Neutrophil (primary cell): ENCODE results near the gene JAKMIP1.
"Not testable (repeated sequence)": the region's sequence is repeated elsewhere in the genome, so short reads cannot be mapped to it uniquely, and the experiment has no call there.

Experiments
- H3K27ac ChIP-seq: fragments of 200-600 bp; sonication (generic); 2 replicates; pipeline ENCODE4 v1.5.1; 2016; ENCODE audit warnings: mild to moderate bottlenecking, moderate library complexity
- H3K27me3 ChIP-seq: fragments of 200-600 bp; sonication (generic); 2 replicates; pipeline ENCODE4 v1.6.0; 2016; ENCODE audit warnings: mild to moderate bottlenecking
- H3K36me3 ChIP-seq: fragments of 200-600 bp; sonication (generic); 2 replicates; pipeline ENCODE4 v1.5.1; 2017
- H3K4me1 ChIP-seq, 2 experiments: fragments of 200-600 bp in 1 of 2; sonication (generic) in 1 of 2; 1 replicate in 1 of 2; 2 replicates in 1 of 2; pipeline versions ENCODE4 v1.5.1 to v1.6.1; 2013 to 2016; ENCODE audit warnings: low read depth in 1 of 2, low read length in 1 of 2, mild to moderate bottlenecking in 1 of 2, moderate library complexity in 1 of 2; ENCODE audit not compliant: control insufficient read depth in 1 of 2, insufficient read depth in 1 of 2
- H3K4me3 ChIP-seq, 2 experiments: fragments of 200-600 bp in 1 of 2; sonication (generic) in 1 of 2; 1 replicate in 1 of 2; 2 replicates in 1 of 2; pipeline ENCODE4 v1.5.1; 2013 to 2016; ENCODE audit warnings: low read depth in 1 of 2, low read length in 1 of 2, mild to moderate bottlenecking in 1 of 2, moderate library complexity in 1 of 2
- H3K9me3 ChIP-seq: fragments of 200-600 bp; sonication (generic); 2 replicates; pipeline ENCODE4 v1.5.1; 2016
- CTCF ChIP-seq: fragments of 200-600 bp; sonication (generic); IDR thresholded peaks from 2 replicates; pipeline ENCODE4 v1.5.1; 2016; ENCODE audit warnings: antibody characterized with exemption

JAKMIP1 gene

DNA sequence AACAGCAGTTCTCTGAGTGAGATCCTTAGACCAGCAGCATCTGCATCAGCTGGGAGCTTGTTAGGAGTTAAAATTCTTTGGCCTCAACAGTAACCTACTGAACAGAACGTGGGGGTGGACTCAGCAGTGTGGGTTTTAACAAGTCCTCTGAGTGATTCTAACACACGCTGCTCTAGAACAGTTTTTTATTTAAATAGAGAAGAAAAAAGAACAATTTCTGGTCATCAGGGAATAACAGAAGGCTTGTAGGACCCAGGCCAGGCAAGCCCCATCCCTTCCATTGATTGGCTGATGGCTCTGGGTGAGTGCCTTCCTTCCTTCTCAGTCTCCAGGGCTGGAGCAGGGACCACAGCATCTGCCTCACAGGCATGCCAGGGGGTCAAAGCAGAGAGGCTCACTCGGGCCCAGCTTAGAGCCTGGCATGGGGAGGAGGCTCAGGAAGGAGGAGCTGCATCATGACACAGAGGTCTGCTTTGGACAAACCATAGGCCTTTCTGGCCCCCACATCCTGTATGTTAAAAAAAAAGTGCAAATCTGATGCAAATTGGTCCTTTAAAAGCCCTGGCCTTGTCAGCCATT, 56.7 kb downstream of the JAKMIP1 start:
- no peak overlapping the region for H3K27ac ChIP-seq
- no peaks in the 10 kb centered on the region for H3K4me1 ChIP-seq
- no peak overlapping the region for H3K4me3 ChIP-seq

DNA sequence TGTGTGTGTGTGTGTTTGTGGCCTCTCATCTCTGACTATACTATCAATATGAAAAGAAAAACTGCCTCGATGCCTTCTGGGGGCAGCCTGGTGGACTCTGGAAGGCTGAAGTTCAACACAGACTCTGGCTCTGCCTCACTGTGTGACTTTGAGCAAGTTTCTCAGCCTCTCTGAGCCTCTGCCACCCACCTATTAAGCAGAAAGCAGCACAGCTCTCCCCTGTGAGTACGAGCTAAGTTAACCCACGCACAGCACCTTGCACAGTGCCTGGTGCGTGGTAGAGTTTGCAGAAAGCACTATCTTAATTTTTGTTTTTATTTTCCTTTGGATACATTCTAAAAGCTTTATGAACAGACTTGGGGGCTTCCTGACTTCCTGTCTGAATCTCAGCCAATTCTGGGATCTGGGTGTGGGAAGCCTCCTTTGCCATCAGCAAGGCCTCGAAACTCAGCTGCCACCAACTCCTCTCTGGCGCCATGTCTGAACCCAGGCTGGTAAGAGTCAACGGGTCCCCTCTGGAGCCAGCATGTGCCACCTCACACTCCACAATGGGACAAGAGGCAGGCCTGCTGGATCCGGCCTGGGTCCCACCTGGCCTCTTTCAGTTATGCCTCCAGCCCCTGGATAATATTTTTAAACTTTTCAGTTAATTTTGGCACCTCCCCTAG, 57.3 kb downstream of the JAKMIP1 start:
- no peaks in the 10 kb centered on the region for H3K9me3 ChIP-seq
- no peaks in the 10 kb centered on the region for H3K36me3 ChIP-seq
- no peaks in the 10 kb centered on the region for H3K27me3 ChIP-seq
- no peak overlapping the region for H3K27ac ChIP-seq
- TF ChIP-seq CTCF = no peak
- H3K4me1 ChIP-seq = no peaks in the 10 kb centered on the region
- no peak overlapping the region for H3K4me3 ChIP-seq

More for the DNA sequence above, 56.7 kb downstream of the JAKMIP1 start:
- H3K36me3 ChIP-seq = no peaks in the 10 kb centered on the region
- no peaks in the 10 kb centered on the region for H3K9me3 ChIP-seq
- no peaks in the 10 kb centered on the region for H3K27me3 ChIP-seq
- TF ChIP-seq CTCF = no peak

DNA sequence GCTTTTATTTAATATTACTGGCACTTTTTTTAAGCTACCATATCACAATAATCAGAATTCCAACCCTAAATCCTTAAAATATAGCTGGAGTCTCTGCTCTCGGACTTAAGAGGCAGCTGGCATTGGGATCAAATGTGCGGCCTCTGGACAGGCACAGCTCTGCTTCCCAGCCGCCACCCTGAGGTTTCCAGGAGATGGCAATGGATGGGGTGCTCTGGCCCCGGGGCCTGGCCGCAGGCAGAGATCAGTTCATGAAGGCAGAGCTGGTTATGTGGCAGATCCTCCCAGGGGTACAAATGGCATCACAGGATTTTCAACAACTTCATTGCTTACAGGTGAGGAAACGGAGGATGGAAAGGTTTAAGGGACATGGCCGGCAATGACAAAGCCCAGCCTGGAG, 57.8 kb downstream of the JAKMIP1 start:
- TF ChIP-seq CTCF = no peak
- H3K36me3 ChIP-seq = no peaks in the 10 kb centered on the region
- H3K9me3 ChIP-seq = no peaks in the 10 kb centered on the region
- H3K4me3 ChIP-seq = no peak overlapping the region
- H3K27me3 ChIP-seq = no peaks in the 10 kb centered on the region
- no peaks in the 10 kb centered on the region for H3K4me1 ChIP-seq
- no peak overlapping the region for H3K27ac ChIP-seq

DNA sequence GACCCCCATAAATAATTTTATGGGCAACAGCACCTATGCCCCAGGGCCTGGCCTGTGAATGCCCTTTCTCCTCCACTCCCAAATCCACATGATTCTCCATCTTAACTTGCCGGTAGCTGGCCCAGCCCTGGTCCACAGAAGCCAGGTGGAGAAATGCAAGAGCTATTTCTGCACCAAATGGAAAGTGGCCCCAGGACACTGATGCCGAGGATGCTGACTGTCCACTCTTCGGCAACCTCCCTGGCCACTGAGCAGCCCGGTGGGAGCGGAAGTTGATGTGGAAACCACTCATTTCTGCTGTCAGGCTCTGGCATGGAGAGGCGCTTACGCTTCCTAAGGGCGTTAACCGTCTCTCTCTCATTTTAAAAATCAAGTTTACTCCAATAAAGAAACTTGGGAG, 58.8 kb downstream of the JAKMIP1 start:
- Histone ChIP-seq H3K27ac (no peak overlapping the region), H3K9me3 (no peaks in the 10 kb centered on the region), H3K4me1 (no peaks in the 10 kb centered on the region), H3K4me3 (no peak overlapping the region), H3K36me3 (no peaks in the 10 kb centered on the region), H3K27me3 (no peaks in the 10 kb centered on the region)
- no peak for TF ChIP-seq CTCF

DNA sequence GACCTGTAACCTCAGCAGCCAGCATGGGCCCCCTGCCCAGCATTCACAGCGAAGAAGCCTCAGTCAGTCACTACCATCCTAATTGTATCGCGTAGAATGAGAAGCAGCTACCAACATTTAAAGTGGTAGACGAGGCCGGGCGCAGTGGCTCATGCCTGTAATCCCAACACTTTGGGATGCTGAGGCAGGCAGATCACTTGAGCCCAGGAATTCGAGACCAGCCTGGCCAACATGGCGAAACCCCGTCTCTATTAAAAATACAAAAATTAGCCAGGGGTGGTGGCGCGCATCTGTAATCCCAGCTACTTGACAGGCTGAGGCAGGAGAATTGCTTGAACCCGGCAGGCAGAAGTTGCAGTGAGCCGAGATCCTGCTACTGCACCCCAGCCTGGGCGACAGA, 59.3 kb downstream of the JAKMIP1 start:
- H3K4me3 ChIP-seq, H3K9me3 ChIP-seq, H3K4me1 ChIP-seq, H3K27ac ChIP-seq, H3K27me3 ChIP-seq, H3K36me3 ChIP-seq: not testable (repeated sequence)

DNA sequence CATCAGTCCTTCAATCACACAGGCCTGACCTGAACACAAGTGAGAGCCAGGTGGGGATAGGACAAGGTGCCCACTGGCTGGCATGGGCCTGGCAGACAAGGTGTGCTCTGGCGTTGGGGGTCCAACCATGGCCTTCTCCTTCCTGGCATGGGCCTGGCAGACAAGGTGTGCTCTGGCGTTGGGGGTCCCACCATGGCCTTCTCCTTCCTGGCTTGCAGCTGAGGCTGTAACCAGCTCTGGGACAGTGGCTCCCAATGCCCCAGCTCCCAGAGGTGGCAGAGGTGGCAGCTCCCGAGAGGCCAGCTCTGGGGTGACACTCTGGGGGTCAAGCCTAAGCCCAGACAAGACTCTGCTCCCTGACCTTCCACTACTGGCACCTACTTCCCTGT, 62.6 kb downstream of the JAKMIP1 start:
- H3K9me3 ChIP-seq = no peaks in the 10 kb centered on the region

More for the DNA sequence above, 62.6 kb downstream of the JAKMIP1 start:
- Histone ChIP-seq H3K4me1 (no peaks in the 10 kb centered on the region), H3K27me3 (no peaks in the 10 kb centered on the region), H3K4me3 (no peak overlapping the region), H3K36me3 (no peaks in the 10 kb centered on the region), H3K27ac (no peak overlapping the region)
- no peak for TF ChIP-seq CTCF
